HepG2 (cell line): Measurements from ENCODE around the gene ECHS1. TPM values are rescaled to one million over a fixed set of nuclear protein-coding genes. Genes with fewer than 3 reads are reported as not detected.

Experiments used
- ATAC-seq: fragments of 200-7000 bp; cut with Tn5 transposase; 3 replicates; pipeline ENCODE4 v1.9.1; 2020; ENCODE audit warnings: mild to moderate bottlenecking, moderate library complexity
- BruUV-seq: library from RNA; stranded (reverse); fragments of 400-500 nt; replicated peaks from 2 replicates; lab custom pipeline; 2021; lab: Mats Ljungman, UMichigan
- CTCF ChIA-PET: fragments of 300-600 bp; formaldehyde crosslinking; extraction: SDS; loops from one replicate; lab custom pipeline; 2021; ENCODE audit warnings: low total read pairs, inconsistent platforms, low intra/inter-chr PET ratio; lab: Yijun Ruan, JAX
- POLR2A ChIA-PET: fragments of 350-600 bp; sonication (Branson Sonifier 250); formaldehyde crosslinking; loops from one replicate; lab custom pipeline; 2020; ENCODE audit warnings: antibody characterized with exemption, inconsistent platforms; lab: Yijun Ruan, JAX
- DNase-seq: peaks from one replicate; pipeline ENCODE4 v3.0.0-alpha.2; 2015; ENCODE audit warnings: low spot score
- FAIRE-seq: peaks from 3 replicates; lab custom pipeline; 2011; peaks lifted over from hg19 to GRCh38; lab: Jason Lieb, UNC
- H2AFZ ChIP-seq: one replicate; pipeline ENCODE4 v1.6.1; 2011; ENCODE audit warnings: low read length, inconsistent platforms
- H3K27ac ChIP-seq: fragments of 300-600 bp; 3 replicates; pipeline ENCODE4 v1.8.0; 2011; ENCODE audit warnings: mixed run types, mild to moderate bottlenecking, mixed read lengths, low read length, inconsistent platforms; ENCODE audit not compliant: insufficient read depth; ENCODE audit errors: extremely low read length
- H3K27me3 ChIP-seq, 2 experiments: fragments of 200-600 bp in 1 of 2; 2 replicates in 1 of 2; 3 replicates in 1 of 2; pipeline versions ENCODE4 v1.6.0 to v1.8.0; 2011; ENCODE audit warnings: low read length in 2 of 2, mild to moderate bottlenecking in 2 of 2, moderate library complexity in 2 of 2, inconsistent platforms in 1 of 2; ENCODE audit not compliant: insufficient read depth in 2 of 2, control insufficient read depth in 1 of 2
- H3K36me3 ChIP-seq, 2 experiments: fragments of 200-600 bp in 1 of 2; replicated peaks in 1 of 2; 2 replicates in 1 of 2; 3 replicates in 1 of 2; pipeline versions ENCODE4 v1.5.1 to v1.8.0; 2011; ENCODE audit warnings: low read length in 2 of 2, inconsistent platforms in 1 of 2; ENCODE audit not compliant: insufficient read depth in 2 of 2, control insufficient read depth in 1 of 2
- H3K4me1 ChIP-seq: 2 replicates; pipeline ENCODE4 v1.5.1; 2012; ENCODE audit warnings: low read length, inconsistent platforms; ENCODE audit not compliant: insufficient read depth
- H3K4me2 ChIP-seq: 2 replicates; pipeline ENCODE4 v1.6.0; 2011; ENCODE audit warnings: low read depth, low read length, inconsistent platforms
- H3K4me3 ChIP-seq, 3 experiments: fragments of 200-600 bp in 1 of 3; sonication (generic), shearing (Covaris generic) in 1 of 3; replicated peaks in 1 of 3; 2 replicates each; pipeline ENCODE4 v1.5.1; 2011 to 2016; ENCODE audit warnings: low read length in 3 of 3, inconsistent platforms in 2 of 3, low read depth in 2 of 3, mild to moderate bottlenecking in 2 of 3, control low read depth in 1 of 3, mixed read lengths in 1 of 3; ENCODE audit not compliant: insufficient read depth in 1 of 3
- H3K79me2 ChIP-seq: one replicate; pipeline ENCODE4 v1.6.1; 2011; ENCODE audit warnings: low read length, inconsistent platforms; ENCODE audit not compliant: insufficient read depth
- H3K9ac ChIP-seq: 2 replicates; pipeline ENCODE4 v1.6.0; 2011; ENCODE audit warnings: mild to moderate bottlenecking, low read depth, low read length, inconsistent platforms; ENCODE audit not compliant: insufficient read depth
- H3K9me3 ChIP-seq: 2 replicates; pipeline ENCODE4 v1.5.1; 2012; ENCODE audit warnings: mild to moderate bottlenecking, low read length
- H4K20me1 ChIP-seq: 2 replicates; pipeline ENCODE4 v1.6.0; 2011; ENCODE audit warnings: inconsistent platforms, mild to moderate bottlenecking, low read length, moderate library complexity; ENCODE audit not compliant: insufficient read depth
- ARNT ChIP-seq: fragments of 450-650 bp; IDR thresholded peaks from 2 replicates; pipeline ENCODE4 v1.6.1; 2017
- ATAD3A ChIP-seq: sonication (generic); formaldehyde crosslinking; IDR thresholded peaks from 2 replicates; pipeline ENCODE4 v1.4.0; 2020; ENCODE audit warnings: missing genetic modification reagents
- BCL3 ChIP-seq: sonication (generic); formaldehyde crosslinking; IDR thresholded peaks from 2 replicates; pipeline ENCODE4 v1.5.1; 2020; ENCODE audit warnings: mild to moderate bottlenecking, missing genetic modification reagents, moderate library complexity
- BORCS8-MEF2B ChIP-seq: sonication (generic); formaldehyde crosslinking; IDR thresholded peaks from 2 replicates; pipeline ENCODE4 v1.8.0; 2022; ENCODE audit warnings: mild to moderate bottlenecking, missing genetic modification reagents
- ERF ChIP-seq: IDR thresholded peaks from 2 replicates; pipeline ENCODE4 v1.6.1; 2018; ENCODE audit warnings: missing biosample characterization, missing genetic modification reagents
- FIP1L1 ChIP-seq: fragments of 200-400 bp; formaldehyde crosslinking; IDR thresholded peaks from 2 replicates; pipeline ENCODE4 v1.6.1; 2018; ENCODE audit warnings: low read depth, mild to moderate bottlenecking, low read length, moderate library complexity, borderline replicate concordance; ENCODE audit not compliant: insufficient read depth
- KDM2A ChIP-seq: sonication (generic); formaldehyde crosslinking; IDR thresholded peaks from 2 replicates; pipeline ENCODE4 v1.4.0; 2020; ENCODE audit warnings: low read depth, missing genetic modification reagents, borderline replicate concordance
- NONO ChIP-seq, 2 experiments: fragments of 450-650 bp in 1 of 2; sonication (generic) in 1 of 2; formaldehyde crosslinking in 1 of 2; IDR thresholded peaks in 1 of 2; conservative IDR thresholded peaks in 1 of 2; 2 replicates each; pipeline versions ENCODE4 v1.6.1 to v1.8.0; 2017 to 2022; ENCODE audit warnings: mild to moderate bottlenecking in 1 of 2, missing genetic modification reagents in 1 of 2, moderate library complexity in 1 of 2
- PAF1 ChIP-seq: IDR thresholded peaks from 2 replicates; pipeline ENCODE4 v1.6.1; 2016; ENCODE audit warnings: missing genetic modification reagents, missing compliant biosample characterization
- POLR2AphosphoS5 ChIP-seq: IDR thresholded peaks from 2 replicates; pipeline ENCODE4 v1.6.1; 2012; ENCODE audit warnings: low read depth, low read length
- RAD51 ChIP-seq: fragments of 450-650 bp; IDR thresholded peaks from 2 replicates; pipeline ENCODE4 v1.6.1; 2016; ENCODE audit warnings: borderline replicate concordance
- RFX1 ChIP-seq: fragments of 450-650 bp; IDR thresholded peaks from 2 replicates; pipeline ENCODE4 v1.6.1; 2017
- ZBTB1 ChIP-seq: sonication (generic); formaldehyde crosslinking; IDR thresholded peaks from 2 replicates; pipeline ENCODE4 v1.4.0; 2020; ENCODE audit warnings: missing genetic modification reagents, borderline replicate concordance
- ZBTB42 ChIP-seq: sonication (generic); formaldehyde crosslinking; IDR thresholded peaks from 2 replicates; pipeline ENCODE4 v1.5.0; 2020; ENCODE audit warnings: mild to moderate bottlenecking, missing genetic modification reagents
- ZFP91 ChIP-seq: sonication (generic); formaldehyde crosslinking; IDR thresholded peaks from 2 replicates; pipeline ENCODE4 v1.9.0; 2022; ENCODE audit warnings: missing genetic modification reagents, mild to moderate bottlenecking, borderline replicate concordance
- ZNF567 ChIP-seq: sonication (generic); formaldehyde crosslinking; IDR thresholded peaks from 2 replicates; pipeline ENCODE4 v1.8.1; 2023; ENCODE audit warnings: mild to moderate bottlenecking, missing genetic modification reagents, borderline replicate concordance
- ZNF574 ChIP-seq: sonication (generic); formaldehyde crosslinking; IDR thresholded peaks from 2 replicates; pipeline ENCODE4 v1.4.0; 2020; ENCODE audit warnings: missing genetic modification reagents
- ZNF879 ChIP-seq: sonication (generic); formaldehyde crosslinking; IDR thresholded peaks from 2 replicates; pipeline ENCODE4 v1.8.1; 2023; ENCODE audit warnings: missing genetic modification reagents
- ZNF883 ChIP-seq: sonication (generic); formaldehyde crosslinking; IDR thresholded peaks from 2 replicates; pipeline ENCODE4 v1.5.1; 2020; ENCODE audit warnings: mild to moderate bottlenecking, missing genetic modification reagents; ENCODE audit errors: not compliant biosample characterization
- WGBS: methylation state at CpG from one replicate; pipeline ENCODE4 v1.1.6; 2017; ENCODE audit warnings: low lambda C conversion rate; 5-methylcytosine and 5-hydroxymethylcytosine counted together
- in situ Hi-C: cut with HindIII; loops from 2 replicates; pipeline ENCODE4 v1.10.0; 2017; ENCODE audit warnings: low pct_unique_long_range_greater_than_20kb; ENCODE audit not compliant: extremely low pct_ligation_motif_present
- intact Hi-C: fragments of 100-400 bp; cut with micrococcal nuclease; formaldehyde crosslinking; loops from one replicate; pipeline ENCODE4 v1.10.0; 2022; ENCODE audit not compliant: unreplicated experiment
- polyA plus RNA-seq, 8 experiments: library from polyadenylated mRNA; depleted of rRNA in 3 of 8; stranded (reverse) in 7 of 8; unstranded in 1 of 8; fragments of >200 nt; fragmentation: Illumina TruSeq in 4 of 8; extraction: Trizol in 4 of 8; gene quantifications; 2 replicates each; pipeline versions ENCODE4 v1.2.1 to v1.2.3, GENCODE V29; 2011 to 2016; ENCODE audit warnings: low read depth in 4 of 8, missing spikeins in 1 of 8, mixed read lengths in 1 of 8; ENCODE audit not compliant: insufficient read depth in 1 of 8
- total RNA-seq, 5 experiments: library from RNA; depleted of rRNA; stranded (reverse); fragments of >200 nt; fragmentation: Illumina TruSeq; extraction: Trizol; gene quantifications; 2 replicates each; pipeline ENCODE4 v1.2.3, GENCODE V29; 2016; ENCODE audit warnings: low read depth in 1 of 5

ECHS1 gene
- total and polyA plus RNA-seq, 2 of the 13 experiments (the other 11 are each of a cell fraction or from before 2014, with no cell fraction given) = 32.7 to 195 TPM

- no peak overlapping the region for H3K4me2 ChIP-seq
- no peak overlapping the region for H3K4me3 ChIP-seq
- ChIA-PET POLR2A (interaction anchor here (1.2 to 1.5 kb wide), 3 partner anchors 24 to 165 kb away, joined by 3 to 7 read pairs (median 5); partner anchors contain the start of gene PAOX), CTCF (no interaction called here)
- DNase-seq (no peak), FAIRE-seq (no peak), ATAC-seq (no peak)
- no TSS peak for BruUV-seq
- WGBS = 69% methylated on average over 13 of the region's 16 CpGs
- H3K27ac ChIP-seq = no peak overlapping the region
- no peak overlapping the region for H2AFZ ChIP-seq
- no peak overlapping the region for H3K9ac ChIP-seq
- H3K4me1 ChIP-seq = peaks cover 41% of the 10 kb centered on the region
- peaks cover 13% of the 10 kb centered on the region; the same call in 1 of the 2 replicates for H4K20me1 ChIP-seq
- H3K36me3 ChIP-seq = peaks cover 5 to 14% of the 10 kb centered on the region in 2 experiments; a peak in 3 of 5 replicates
- peaks cover 12% of the 10 kb centered on the region for H3K79me2 ChIP-seq
- no peaks in the 10 kb centered on the region for H3K9me3 ChIP-seq
- in situ Hi-C loops (no loop called here), intact Hi-C loops (no loop called here)
- no peaks in the 10 kb centered on the region for H3K27me3 ChIP-seq
- TF ChIP-seq RAD51 (no peak), ARNT (no peak), ATAD3A (CRISPR knock-in tag) (no peak), ZNF567 (no peak), ZNF574 (CRISPR knock-in tag) (0 out of 2 replicates have a peak, but pooled peaks have one; percentile 1), ZNF879 (CRISPR knock-in tag) (no peak), PAF1 (CRISPR knock-in tag) (no peak), KDM2A (CRISPR knock-in tag) (peak; percentile 62), ZFP91 (CRISPR knock-in tag) (peak; percentile 73; the same call in 1 of the 2 replicates), NONO (IDR thresholded peaks at IDR 0.05) (no peak), NONO (CRISPR knock-in tag; conservative IDR thresholded peaks at IDR 0.05) (peak; percentile 53; the same call in 1 of the 2 replicates), BORCS8-MEF2B (CRISPR knock-in tag) (no peak), ZBTB1 (CRISPR knock-in tag) (no peak), ZNF883 (CRISPR knock-in tag) (peak; percentile 39), RFX1 (no peak), ERF (CRISPR knock-in tag) (no peak), FIP1L1 (no peak), BCL3 (CRISPR knock-in tag) (0 out of 2 replicates have a peak, but pooled peaks have one; percentile 23), ZBTB42 (CRISPR knock-in tag) (no peak), POLR2AphosphoS5 (peak; percentile 30)
Measured at GRCh38 chr10:133353202-133353959, 19.8 kb downstream of the ECHS1 start.
